Activated B cell treated with CpG ODN at 0.5 μM for 24 hours (primary cell): Measurements from ENCODE around the gene PDRG1. TPM values are rescaled to one million over a fixed set of nuclear protein-coding genes. Genes with fewer than 3 reads are reported as not detected.

Experiments used
- ATAC-seq: fragments of 200-7000 bp; cut with Tn5 transposase; one replicate; pipeline ENCODE4 v1.10.0; 2021; ENCODE audit warnings: low read depth, mild to moderate bottlenecking, moderate library complexity
- CTCF ChIA-PET: fragments of 350-600 bp; sonication (Branson Sonifier 250); formaldehyde crosslinking; loops from one replicate; lab custom pipeline; 2021; ENCODE audit warnings: antibody characterized with exemption; lab: Charles Lee
- POLR2A ChIA-PET: fragments of 350-600 bp; sonication (Branson Sonifier 250); formaldehyde crosslinking; loops from one replicate; lab custom pipeline; 2021; ENCODE audit warnings: antibody characterized with exemption; lab: Charles Lee
- DNase-seq: peaks from one replicate; pipeline ENCODE4 v3.0.0; 2022
- H3K27ac Mint-ChIP-seq: one replicate; pipeline ENCODE4 v1.8.0; 2020; ENCODE audit warnings: mixed read lengths
- H3K27me3 Mint-ChIP-seq: one replicate; pipeline ENCODE4 v1.8.0; 2021; ENCODE audit warnings: mixed read lengths
- H3K36me3 Mint-ChIP-seq: one replicate; pipeline ENCODE4 v1.8.0; 2021; ENCODE audit warnings: low read depth, mixed read lengths
- H3K4me1 Mint-ChIP-seq: one replicate; pipeline ENCODE4 v1.8.0; 2021; ENCODE audit warnings: mixed read lengths
- H3K4me3 Mint-ChIP-seq: one replicate; pipeline ENCODE4 v1.8.0; 2020; ENCODE audit warnings: mild to moderate bottlenecking, mixed read lengths
- H3K9me3 Mint-ChIP-seq: one replicate; pipeline ENCODE4 v1.8.0; 2020; ENCODE audit warnings: mixed read lengths
- CTCF ChIP-seq: fragments of 200-600 bp; IDR thresholded peaks from one replicate; pipeline ENCODE4 v1.8.0; 2022; ENCODE audit warnings: antibody characterized with exemption, mild to moderate bottlenecking
- intact Hi-C: fragments of 100-400 bp; cut with micrococcal nuclease; formaldehyde crosslinking; loops from one replicate; pipeline ENCODE4 v1.15.1; 2024
- total RNA-seq: library from RNA; stranded (reverse); gene quantifications from 2 replicates; pipeline ENCODE4 v1.2.3, GENCODE V29; 2022

The PDRG1 gene
- total RNA-seq, 1 donor from 2014 or later = 16.4 TPM

DNA sequence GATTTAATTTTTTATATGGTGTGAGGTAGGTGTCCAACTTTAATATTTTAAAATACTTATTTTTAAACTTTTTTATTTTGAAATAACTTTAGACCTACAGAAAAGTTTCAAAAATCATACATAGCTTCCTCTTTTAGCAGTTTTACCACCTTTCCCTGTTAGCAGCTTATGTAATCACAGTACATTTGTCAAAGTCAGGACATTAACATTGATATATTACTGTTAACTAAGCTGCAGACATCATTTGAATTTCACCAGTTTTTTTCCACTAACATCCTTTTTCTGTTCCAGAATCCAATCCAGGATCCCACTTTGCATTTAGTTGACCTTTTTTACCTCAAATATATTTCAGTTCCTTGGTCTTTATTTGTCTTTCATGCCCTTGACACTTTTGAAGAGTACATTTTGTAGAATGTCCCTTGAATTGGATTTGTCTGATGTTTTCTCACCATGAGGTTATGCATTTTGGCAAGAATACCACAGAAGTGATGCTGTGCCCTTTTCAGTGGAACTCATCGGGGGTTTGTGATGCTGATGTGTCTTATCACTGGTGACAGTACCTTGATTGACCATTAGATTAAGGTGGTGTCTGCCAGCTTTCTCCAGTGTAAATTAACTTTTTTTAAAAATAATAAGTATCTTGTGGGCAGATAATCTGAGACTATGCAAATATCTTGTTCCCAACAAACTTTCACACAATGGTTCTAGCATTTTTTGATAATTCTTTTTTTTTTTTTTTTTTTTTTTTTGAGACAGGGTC lies 48.0 kb downstream of the PDRG1 start:
- TF ChIP-seq CTCF = no peak
- H3K27me3 Mint-ChIP-seq = no peaks in the 10 kb centered on the region
- H3K4me3 Mint-ChIP-seq = no peak overlapping the region
- CTCF ChIA-PET = no interaction called here
- intact Hi-C loops = no loop called here
- no peak for DNase-seq
- no peaks in the 10 kb centered on the region for H3K4me1 Mint-ChIP-seq
- H3K9me3 Mint-ChIP-seq = no peaks in the 10 kb centered on the region
- POLR2A ChIA-PET = no interaction called here
- no peak for ATAC-seq
- H3K36me3 Mint-ChIP-seq = no peaks in the 10 kb centered on the region
- H3K27ac Mint-ChIP-seq = no peak overlapping the region

GRCh38 chr20:31901615-31902014 lies 50.2 kb downstream of the PDRG1 start:
- Mint-ChIP-seq H3K27me3 (no peaks in the 10 kb centered on the region), H3K4me3 (no peak overlapping the region)

DNA sequence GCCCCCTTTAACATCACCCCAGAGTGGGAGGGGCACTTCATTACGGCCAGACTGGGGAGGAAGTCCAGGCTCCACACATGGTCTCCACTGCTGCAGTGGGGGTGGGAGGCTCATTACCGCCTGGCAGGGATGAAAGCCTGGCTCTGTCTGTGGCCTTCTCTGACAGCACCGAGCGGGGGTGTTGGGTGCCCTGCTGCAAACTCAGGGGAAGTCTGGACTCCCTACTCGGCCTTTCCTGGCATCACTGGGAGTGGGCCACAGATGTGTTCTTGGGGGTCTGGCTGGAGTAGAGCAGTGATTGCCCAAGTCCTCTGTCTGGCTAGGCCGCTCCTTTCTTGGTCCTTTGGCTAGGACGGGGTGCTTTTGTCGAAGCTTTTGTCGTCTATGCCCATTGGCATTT lies 54.3 kb downstream of the PDRG1 start:
- intact Hi-C loops = loop anchor here (5.0 kb wide), 1 partner anchor 35 kb away; no protein-coding TSS in a partner anchor
- CTCF ChIA-PET = no interaction called here
- Mint-ChIP-seq H3K9me3 (no peaks in the 10 kb centered on the region), H3K36me3 (no peaks in the 10 kb centered on the region), H3K27ac (peak overlapping the region; percentile 3), H3K4me1 (peaks cover 15% of the 10 kb centered on the region), H3K27me3 (no peaks in the 10 kb centered on the region), H3K4me3 (no peak overlapping the region)
- POLR2A ChIA-PET = interaction anchor here (0.6 kb wide), 1 partner anchor 514 kb away, joined by 13 read pairs; no protein-coding TSS in a partner anchor
- DNase-seq (no peak), ATAC-seq (no peak)
- no peak for TF ChIP-seq CTCF

More at GRCh38 chr20:31901615-31902014, 50.2 kb downstream of the PDRG1 start:
- POLR2A ChIA-PET = no interaction called here
- intact Hi-C loops = no loop called here
- H3K9me3 Mint-ChIP-seq = no peaks in the 10 kb centered on the region
- DNase-seq (no peak), ATAC-seq (no peak)
- CTCF ChIA-PET = no interaction called here
- H3K36me3 Mint-ChIP-seq = no peaks in the 10 kb centered on the region
- TF ChIP-seq CTCF = no peak
- no peaks in the 10 kb centered on the region for H3K4me1 Mint-ChIP-seq
- H3K27ac Mint-ChIP-seq = no peak overlapping the region

DNA sequence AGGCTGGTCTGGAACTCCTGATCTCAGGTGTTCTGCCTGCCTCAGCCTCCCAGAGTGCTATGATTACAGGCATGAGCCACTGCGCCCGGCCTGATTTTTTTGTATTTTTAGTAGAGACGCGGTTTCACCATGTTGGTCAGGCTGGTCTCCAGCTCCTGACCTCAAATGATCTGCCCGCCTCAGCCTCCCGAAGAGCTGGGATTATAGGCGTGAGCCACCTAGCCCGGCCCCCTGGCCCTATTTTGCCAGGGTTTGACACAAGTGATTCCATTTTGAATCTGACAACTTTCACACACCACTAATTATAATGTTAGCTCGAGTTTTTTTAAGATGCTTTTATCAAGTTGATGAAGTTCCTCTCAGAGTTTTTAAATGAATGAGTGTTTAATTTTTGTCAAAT lies 55.8 kb downstream of the PDRG1 start:
- CTCF ChIA-PET = interaction anchor here (1.1 kb wide), 1 partner anchor 56 kb away, joined by 4 read pairs; the partner anchor contains the start of gene PDRG1
- no peak for ATAC-seq
- peak overlapping the region; percentile 69 for H3K27ac Mint-ChIP-seq

More for the DNA sequence above, 55.8 kb downstream of the PDRG1 start:
- no peak overlapping the region for H3K4me3 Mint-ChIP-seq
- TF ChIP-seq CTCF = no peak
- peaks cover 15% of the 10 kb centered on the region for H3K4me1 Mint-ChIP-seq
- no peaks in the 10 kb centered on the region for H3K27me3 Mint-ChIP-seq
- intact Hi-C loops = loop anchor here (5.0 kb wide), 1 partner anchor 34 kb away; no protein-coding TSS in a partner anchor
- H3K9me3 Mint-ChIP-seq = no peaks in the 10 kb centered on the region
- DNase-seq = no peak
- POLR2A ChIA-PET = interaction anchor here (0.7 to 1.8 kb wide), 4 partner anchors 16 to 188 kb away, joined by 3 to 14 read pairs (median 6); partner anchors contain the start of gene PDRG1
- H3K36me3 Mint-ChIP-seq = no peaks in the 10 kb centered on the region
